GM18951 (cell line): Measurements from ENCODE around the gene ITGB3BP.
"Not testable (repeated sequence)": the region's sequence is repeated elsewhere in the genome, so short reads cannot be mapped to it uniquely, and the experiment has no call there.

Experiments
- POLR2A ChIP-seq: IDR thresholded peaks from 4 replicates; pipeline ENCODE4 v1.6.1; 2011; ENCODE audit warnings: mild to moderate bottlenecking; ENCODE audit not compliant: insufficient read length, insufficient read depth; ENCODE audit errors: extremely low read depth
- in situ Hi-C: fragments of 300-500 bp; cut with MboI; formaldehyde crosslinking; loops from one replicate; pipeline ENCODE4 v1.12.0; 2022; ENCODE audit warnings: low sequenced_read_pairs, mixed read lengths, inconsistent platforms; ENCODE audit not compliant: unreplicated experiment

The ITGB3BP gene

GRCh38 chr1:63522891-63523728 lies at the start of gene ITGB3BP, which contains the start of gene EFCAB7:
ITGB3BP (minus strand) TSS chr1:63523225; CDS start chr1:63523133, 92 bp downstream.
EFCAB7 (plus strand) TSS chr1:63523525; CDS start chr1:63525573, 2,048 bp downstream.
- in situ Hi-C loops: no loop called here

GRCh38 chr1:63572686-63573085 lies 49.7 kb upstream of the ITGB3BP start:
- in situ Hi-C loops: not testable (repeated sequence)

More at GRCh38 chr1:63522891-63523728, at the start of gene ITGB3BP, which contains the start of gene EFCAB7:
- TF ChIP-seq POLR2A: peak; percentile 71

- TF ChIP-seq POLR2A: no peak
- in situ Hi-C loops: no loop called here
These were observed 46.8 kb upstream of the ITGB3BP start for GRCh38 chr1:63569640-63570316.

GRCh38 chr1:63569068-63569467 lies 46.0 kb upstream of the ITGB3BP start:
- in situ Hi-C loops: no loop called here
- TF ChIP-seq POLR2A: no peak

- no peak for TF ChIP-seq POLR2A
- in situ Hi-C loops: no loop called here
These were observed 40.7 kb upstream of the ITGB3BP start for GRCh38 chr1:63563745-63564144.

GRCh38 chr1:63559357-63559756 lies 36.3 kb upstream of the ITGB3BP start:
- in situ Hi-C loops: no loop called here
- TF ChIP-seq POLR2A: no peak

GRCh38 chr1:63557365-63557987 lies 34.5 kb upstream of the ITGB3BP start:
- in situ Hi-C loops: no loop called here
- no peak for TF ChIP-seq POLR2A

GRCh38 chr1:63555480-63555879 lies 32.5 kb upstream of the ITGB3BP start:
- no peak for TF ChIP-seq POLR2A
- in situ Hi-C loops: no loop called here

GRCh38 chr1:63548877-63549276 lies 25.9 kb upstream of the ITGB3BP start:
- in situ Hi-C loops: no loop called here

GRCh38 chr1:63548303-63548702 lies 25.3 kb upstream of the ITGB3BP start:
- in situ Hi-C loops: no loop called here

More at GRCh38 chr1:63548877-63549276, 25.9 kb upstream of the ITGB3BP start:
- no peak for TF ChIP-seq POLR2A

GRCh38 chr1:63547621-63548294 lies 24.7 kb upstream of the ITGB3BP start:
- in situ Hi-C loops: no loop called here
- no peak for TF ChIP-seq POLR2A

More at GRCh38 chr1:63548303-63548702, 25.3 kb upstream of the ITGB3BP start:
- TF ChIP-seq POLR2A: no peak

- TF ChIP-seq POLR2A: no peak
- in situ Hi-C loops: no loop called here
These were observed 22.8 kb upstream of the ITGB3BP start for GRCh38 chr1:63545780-63546179.

- in situ Hi-C loops: no loop called here
- TF ChIP-seq POLR2A: no peak
These were observed 14.9 kb upstream of the ITGB3BP start for GRCh38 chr1:63537940-63538339.
